Endothelial cell (in vitro differentiated cells): Measurements from ENCODE around the gene PUSL1. TPM values are rescaled to one million over a fixed set of nuclear protein-coding genes. Genes with fewer than 3 reads are reported as not detected.

Experiments used
- DNase-seq: peaks from one replicate; pipeline ENCODE4 v3.0.0; 2021; ENCODE audit warnings: low spot score
- H3K27ac Mint-ChIP-seq: one replicate; pipeline ENCODE4 v1.8.0; 2021; ENCODE audit warnings: mixed read lengths, inconsistent platforms; ENCODE audit not compliant: unreplicated experiment
- H3K27me3 Mint-ChIP-seq: one replicate; pipeline ENCODE4 v1.8.0; 2021; ENCODE audit warnings: mild to moderate bottlenecking, moderate library complexity, mixed read lengths, inconsistent platforms; ENCODE audit not compliant: unreplicated experiment
- H3K36me3 Mint-ChIP-seq: one replicate; pipeline ENCODE4 v1.8.0; 2021; ENCODE audit warnings: mild to moderate bottlenecking, low read depth, mixed read lengths, inconsistent platforms; ENCODE audit not compliant: unreplicated experiment
- H3K4me1 Mint-ChIP-seq: one replicate; pipeline ENCODE4 v1.8.0; 2021; ENCODE audit warnings: mild to moderate bottlenecking, mixed read lengths, inconsistent platforms; ENCODE audit not compliant: unreplicated experiment
- H3K4me3 Mint-ChIP-seq: one replicate; pipeline ENCODE4 v1.8.0; 2021; ENCODE audit warnings: mild to moderate bottlenecking, mixed read lengths, inconsistent platforms; ENCODE audit not compliant: unreplicated experiment
- H3K9me3 Mint-ChIP-seq: one replicate; pipeline ENCODE4 v1.8.0; 2021; ENCODE audit warnings: mixed read lengths, inconsistent platforms; ENCODE audit not compliant: unreplicated experiment
- total RNA-seq: library from RNA; stranded (reverse); fragmentation: NEBNext Ultra II Directional; extraction: Animal tissue kit (Norgen Biotek cat#: 25700); gene quantifications from one replicate; pipeline ENCODE4 v1.2.1, GENCODE V29; 2021; ENCODE audit not compliant: unreplicated experiment
- TF ChIP-seq, protein P1 (sequence below): fragments of 200-600 bp; sonication (generic); IDR thresholded peaks from one replicate; pipeline ENCODE4 v1.5.0; 2021; ENCODE audit warnings: antibody characterized with exemption; ENCODE audit not compliant: unreplicated experiment

Gene PUSL1
- total RNA-seq, 1 donor from 2014 or later = 14.0 TPM

DNA sequence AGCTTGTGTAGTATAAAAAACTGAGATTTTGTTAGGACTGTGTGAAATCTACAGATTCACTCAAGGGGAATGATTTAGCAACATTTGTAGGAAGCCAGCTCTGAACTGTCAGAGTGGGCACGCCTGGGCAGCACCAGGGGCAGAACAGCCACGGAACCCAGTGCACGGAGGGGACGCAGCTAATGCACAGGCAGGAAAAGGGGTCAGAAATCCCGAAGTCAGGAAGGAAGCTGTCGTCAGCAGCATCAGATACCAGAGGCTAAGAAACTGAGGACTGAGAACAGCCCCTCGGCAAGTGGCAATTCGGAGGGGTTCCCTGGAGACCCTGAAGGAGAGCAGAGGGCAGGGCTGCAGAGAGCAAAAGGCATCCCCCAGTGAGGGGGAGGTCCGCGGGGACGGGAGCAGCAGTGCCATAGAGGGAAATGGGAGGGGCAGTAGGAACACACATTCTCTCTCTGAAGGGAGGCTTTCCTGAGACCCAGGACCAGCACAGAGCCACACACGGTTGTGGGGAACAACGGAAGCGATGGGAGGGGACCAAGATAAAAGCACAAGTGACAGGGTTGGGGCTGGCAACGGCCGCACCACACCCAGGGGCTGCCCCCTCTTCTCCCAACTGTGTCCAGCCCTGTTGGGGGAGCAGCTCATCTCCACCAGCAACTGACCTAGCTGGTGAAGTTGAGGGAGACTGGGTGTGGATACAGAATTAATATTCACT, 47.4 kb upstream of the PUSL1 start:
- no peak for DNase-seq
- peak overlapping the region; percentile 27 for H3K4me3 Mint-ChIP-seq
- TF ChIP-seq, protein P1, sequence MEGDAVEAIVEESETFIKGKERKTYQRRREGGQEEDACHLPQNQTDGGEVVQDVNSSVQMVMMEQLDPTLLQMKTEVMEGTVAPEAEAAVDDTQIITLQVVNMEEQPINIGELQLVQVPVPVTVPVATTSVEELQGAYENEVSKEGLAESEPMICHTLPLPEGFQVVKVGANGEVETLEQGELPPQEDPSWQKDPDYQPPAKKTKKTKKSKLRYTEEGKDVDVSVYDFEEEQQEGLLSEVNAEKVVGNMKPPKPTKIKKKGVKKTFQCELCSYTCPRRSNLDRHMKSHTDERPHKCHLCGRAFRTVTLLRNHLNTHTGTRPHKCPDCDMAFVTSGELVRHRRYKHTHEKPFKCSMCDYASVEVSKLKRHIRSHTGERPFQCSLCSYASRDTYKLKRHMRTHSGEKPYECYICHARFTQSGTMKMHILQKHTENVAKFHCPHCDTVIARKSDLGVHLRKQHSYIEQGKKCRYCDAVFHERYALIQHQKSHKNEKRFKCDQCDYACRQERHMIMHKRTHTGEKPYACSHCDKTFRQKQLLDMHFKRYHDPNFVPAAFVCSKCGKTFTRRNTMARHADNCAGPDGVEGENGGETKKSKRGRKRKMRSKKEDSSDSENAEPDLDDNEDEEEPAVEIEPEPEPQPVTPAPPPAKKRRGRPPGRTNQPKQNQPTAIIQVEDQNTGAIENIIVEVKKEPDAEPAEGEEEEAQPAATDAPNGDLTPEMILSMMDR = no peak
- H3K36me3 Mint-ChIP-seq = peaks cover 45% of the 10 kb centered on the region
- peaks cover 5% of the 10 kb centered on the region for H3K4me1 Mint-ChIP-seq
- peak overlapping the region; percentile 64 for H3K27ac Mint-ChIP-seq
- H3K9me3 Mint-ChIP-seq = no peaks in the 10 kb centered on the region
- H3K27me3 Mint-ChIP-seq = peaks cover 8% of the 10 kb centered on the region

DNA sequence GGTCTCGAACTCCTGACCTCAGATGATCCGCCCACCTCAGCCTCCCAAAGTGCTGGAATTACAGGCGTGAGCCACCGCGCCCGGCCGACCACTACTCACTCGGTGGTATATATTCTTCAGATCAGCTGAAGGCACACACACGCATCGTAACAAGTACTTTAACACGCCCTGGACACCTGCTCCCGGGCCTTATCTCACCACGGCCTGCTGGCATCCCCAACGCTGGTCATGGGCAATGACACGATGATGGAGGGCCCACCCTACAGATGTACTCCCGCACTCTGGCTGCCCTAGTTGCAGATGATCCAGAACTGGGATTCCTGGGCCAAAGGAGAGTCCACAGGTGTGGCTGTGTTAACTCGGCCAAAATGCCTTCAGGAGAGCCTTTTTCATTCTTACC, 46.3 kb upstream of the PUSL1 start:
- Mint-ChIP-seq H3K4me1 (peaks cover 5% of the 10 kb centered on the region), H3K27me3 (peaks cover 6% of the 10 kb centered on the region), H3K36me3 (peaks cover 45% of the 10 kb centered on the region), H3K4me3 (no peak overlapping the region), H3K9me3 (no peaks in the 10 kb centered on the region), H3K27ac (no peak overlapping the region)
- TF ChIP-seq, protein P1 = no peak
- DNase-seq = no peak

DNA sequence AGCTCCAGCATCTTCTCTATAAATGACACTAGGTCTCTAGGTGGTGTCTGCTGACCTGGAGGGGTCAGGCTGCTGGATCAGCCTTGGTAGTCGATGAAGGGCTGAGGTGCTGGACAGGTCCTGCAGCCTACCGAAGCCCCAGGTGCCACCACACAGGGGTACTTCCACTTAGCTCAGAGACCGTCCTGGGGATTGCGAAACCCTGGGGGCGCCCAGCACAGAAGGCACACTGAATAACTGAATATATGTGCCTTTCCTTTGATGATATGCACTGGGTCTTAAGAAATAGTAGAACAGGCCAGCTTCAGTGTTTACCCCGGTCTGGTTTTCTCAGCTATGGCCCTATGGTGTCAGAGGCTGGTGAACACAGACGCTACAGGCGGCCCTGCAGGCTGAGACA, 45.6 kb upstream of the PUSL1 start:
- Mint-ChIP-seq H3K27ac (no peak overlapping the region), H3K27me3 (peaks cover 6% of the 10 kb centered on the region), H3K4me3 (no peak overlapping the region), H3K4me1 (peaks cover 5% of the 10 kb centered on the region), H3K9me3 (no peaks in the 10 kb centered on the region), H3K36me3 (peaks cover 45% of the 10 kb centered on the region)
- no peak for DNase-seq
- TF ChIP-seq, protein P1 = no peak

DNA sequence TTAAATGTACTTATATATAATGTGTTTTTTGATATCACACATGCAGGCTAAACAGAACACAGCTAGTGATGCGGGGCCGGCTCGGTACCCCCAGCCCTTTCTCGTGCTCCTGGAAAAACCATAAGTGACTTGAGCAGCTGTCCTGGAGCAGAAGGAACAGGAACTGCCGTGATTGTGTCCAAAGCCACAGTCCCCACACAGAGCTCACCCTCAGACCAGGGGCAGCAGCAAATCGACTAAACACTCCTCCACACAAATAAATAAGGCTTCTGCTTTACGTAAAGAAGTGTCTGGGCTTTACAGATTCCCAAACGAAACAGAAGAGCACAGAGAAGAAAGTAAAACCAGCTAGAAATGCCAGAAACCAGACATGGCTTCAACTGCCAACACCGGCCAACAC, 44.4 kb upstream of the PUSL1 start:
- peaks cover 43% of the 10 kb centered on the region for H3K36me3 Mint-ChIP-seq
- peaks cover 5% of the 10 kb centered on the region for H3K27me3 Mint-ChIP-seq
- H3K9me3 Mint-ChIP-seq = no peaks in the 10 kb centered on the region
- no peak overlapping the region for H3K27ac Mint-ChIP-seq
- H3K4me1 Mint-ChIP-seq = peaks cover 5% of the 10 kb centered on the region
- no peak overlapping the region for H3K4me3 Mint-ChIP-seq
- DNase-seq = no peak
- TF ChIP-seq, protein P1 = no peak

DNA sequence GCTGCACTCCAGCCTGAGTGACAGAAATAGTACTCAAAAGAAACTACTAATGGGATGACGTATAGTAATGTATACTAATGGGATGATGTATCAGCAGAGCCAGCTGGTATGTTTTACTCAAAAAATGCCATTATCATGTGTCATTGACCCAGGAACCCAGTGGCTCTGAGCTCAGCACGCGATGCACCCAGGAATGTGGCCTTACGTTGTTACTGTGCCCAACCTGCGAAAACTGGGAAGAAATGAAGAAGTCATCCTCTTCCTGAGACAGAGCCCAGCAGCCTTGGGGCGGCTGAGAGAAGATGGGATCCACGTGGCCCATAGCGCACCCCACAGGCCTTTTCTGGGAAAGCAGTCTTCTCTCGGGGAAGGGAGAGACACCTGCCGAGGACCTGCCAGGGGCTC, 43.5 kb upstream of the PUSL1 start:
- Mint-ChIP-seq H3K27ac (no peak overlapping the region), H3K4me3 (peak overlapping the region; percentile 42)
- no peak for DNase-seq

More for the DNA sequence above, 43.5 kb upstream of the PUSL1 start:
- Mint-ChIP-seq H3K9me3 (no peaks in the 10 kb centered on the region), H3K4me1 (peaks cover 7% of the 10 kb centered on the region), H3K27me3 (peaks cover 3% of the 10 kb centered on the region), H3K36me3 (peaks cover 39% of the 10 kb centered on the region)
- TF ChIP-seq, protein P1 = no peak
